GM18861 (cell line): ENCODE results near the gene NEURL3.
"Not testable (repeated sequence)": the region's sequence is repeated elsewhere in the genome, so short reads cannot be mapped to it uniquely, and the experiment has no call there.

Experiments used
- ATAC-seq: cut with Tn5 transposase; IDR thresholded peaks from one replicate; pipeline ENCODE4 v1.9.1; 2021; ENCODE audit not compliant: unreplicated experiment

Gene NEURL3

DNA sequence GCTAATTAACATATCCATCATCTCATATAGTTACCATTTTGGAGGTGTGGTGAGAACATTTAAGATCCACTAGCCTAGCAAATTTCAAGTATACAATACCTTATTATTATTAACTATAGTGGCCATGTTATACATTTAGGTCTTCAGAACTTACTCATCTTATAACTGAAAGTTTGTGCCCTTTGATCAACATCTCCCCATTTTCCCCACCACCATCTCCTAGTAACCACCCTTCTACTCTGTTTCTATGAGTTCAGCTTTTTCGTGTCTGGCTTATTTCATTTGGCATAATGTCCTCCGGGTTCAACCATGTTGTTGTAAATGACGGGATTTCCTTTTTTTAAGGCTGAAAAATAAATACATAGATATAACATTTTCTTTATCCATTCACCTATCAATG lies 15.9 kb downstream of the NEURL3 start:
- ATAC-seq, result no peak

- ATAC-seq, result no peak
Observed at GRCh38 chr2:96486696-96487095, 18.5 kb downstream of the NEURL3 start.

GRCh38 chr2:96485751-96486651 lies 19.2 kb downstream of the NEURL3 start:
- ATAC-seq, result peak; percentile 77

- ATAC-seq, result no peak
Observed at GRCh38 chr2:96485350-96485749, 19.8 kb downstream of the NEURL3 start.

DNA sequence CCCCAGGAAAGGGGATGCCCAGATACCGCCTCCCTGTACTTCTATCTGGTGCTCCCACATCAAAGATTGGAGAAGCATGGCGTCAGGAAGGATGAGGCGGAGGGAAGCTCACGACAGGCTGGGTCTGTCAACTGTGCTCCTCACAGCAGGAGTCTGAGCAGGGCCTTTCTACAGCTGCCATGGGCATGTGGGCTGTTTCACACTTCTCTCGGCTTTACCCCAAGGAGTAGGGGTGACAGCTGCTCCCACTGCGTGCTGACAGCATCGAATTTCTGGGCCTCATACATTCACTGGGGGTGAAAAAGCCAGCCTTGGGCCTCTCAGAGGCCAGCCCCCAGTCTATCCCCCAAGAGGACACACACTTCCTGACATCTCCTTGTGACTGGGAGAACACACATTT lies 21.1 kb downstream of the NEURL3 start:
- ATAC-seq, result no peak

- no peak for ATAC-seq
Observed at GRCh38 chr2:96477458-96477857, 27.7 kb downstream of the NEURL3 start.

GRCh38 chr2:96471772-96472171 lies 33.4 kb downstream of the NEURL3 start:
- ATAC-seq, result no peak

- peak; percentile 43 for ATAC-seq
Observed at GRCh38 chr2:96470636-96471035, 34.5 kb downstream of the NEURL3 start.

DNA sequence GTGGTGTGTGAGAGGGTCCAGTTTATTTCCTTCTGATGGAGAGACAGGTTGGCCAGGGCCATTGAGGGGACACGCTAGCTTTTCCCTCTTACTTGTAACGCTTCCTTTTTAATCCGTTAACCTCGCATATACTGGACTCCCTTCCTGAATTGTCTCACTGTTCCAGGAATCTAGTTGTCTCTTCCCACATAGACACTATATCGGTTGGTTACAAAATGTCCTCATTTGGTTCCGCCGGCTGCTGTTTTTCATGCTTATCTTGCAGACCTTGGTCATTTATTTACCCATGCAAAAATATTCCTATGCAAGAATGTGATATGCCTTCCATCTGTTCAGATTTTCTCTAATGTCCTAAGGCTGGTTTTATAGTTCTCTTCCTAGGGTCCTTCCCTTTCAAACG lies 35.0 kb downstream of the NEURL3 start:
- no peak for ATAC-seq

GRCh38 chr2:96468904-96469303 lies 36.3 kb downstream of the NEURL3 start:
- no peak for ATAC-seq

DNA sequence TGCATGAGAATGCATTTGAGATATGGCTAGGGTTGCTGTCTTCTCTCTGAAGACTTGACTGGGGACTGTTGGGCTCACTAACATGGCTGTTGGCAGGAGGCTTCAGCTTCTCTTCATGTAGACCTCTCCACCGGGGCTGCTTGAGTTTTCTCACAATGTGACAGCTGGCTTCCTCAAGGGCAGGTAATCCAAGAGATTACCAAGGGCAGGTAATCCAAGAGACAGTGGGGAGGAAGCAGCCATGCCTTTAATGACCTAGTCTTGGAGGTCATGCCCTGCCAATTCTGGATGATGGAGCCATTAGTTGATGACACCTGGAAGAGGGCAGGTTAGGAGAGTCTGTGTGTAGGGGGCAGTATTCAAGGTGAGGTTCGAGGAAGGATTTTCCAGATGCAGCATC lies 40.5 kb downstream of the NEURL3 start:
- ATAC-seq, result no peak

DNA sequence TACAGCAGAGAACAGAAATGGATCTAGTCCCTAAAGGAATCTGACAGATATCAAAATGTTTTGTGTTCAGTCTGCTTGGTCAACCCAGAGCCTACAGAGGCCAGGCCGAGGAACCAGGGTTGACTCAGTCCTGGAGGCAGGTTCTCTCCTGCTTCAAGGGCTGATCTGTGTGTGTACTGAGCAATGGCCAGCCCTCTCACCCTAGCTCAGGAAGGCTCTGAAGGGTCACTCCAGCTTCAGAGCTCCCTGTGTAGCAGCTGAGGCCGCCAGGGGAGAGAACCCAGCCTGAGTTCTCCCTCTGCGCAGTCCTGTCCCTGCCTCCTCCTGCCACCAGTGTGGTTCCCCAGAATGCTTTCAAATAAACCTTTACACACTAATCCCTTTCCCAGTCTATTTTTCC lies 41.1 kb downstream of the NEURL3 start:
- no peak for ATAC-seq

DNA sequence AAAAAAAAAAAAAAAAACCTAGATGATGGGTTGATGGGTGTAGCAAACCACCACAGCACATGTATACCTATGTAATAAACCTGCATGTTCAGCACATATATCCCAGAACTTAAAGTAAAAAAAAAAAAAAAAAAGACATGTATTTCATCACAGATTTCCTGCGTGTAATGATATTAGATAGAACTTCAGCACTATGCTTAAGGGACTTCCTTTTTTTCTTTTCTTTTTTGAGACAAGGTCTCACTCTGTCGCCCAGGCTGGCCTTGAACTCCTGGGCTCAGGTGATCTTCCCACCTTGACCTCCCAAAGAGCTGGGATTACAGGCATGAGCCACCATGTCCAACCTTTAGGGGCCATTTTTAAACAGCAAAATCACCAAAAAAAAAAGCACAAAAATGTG lies 42.0 kb downstream of the NEURL3 start:
- ATAC-seq, result no peak

DNA sequence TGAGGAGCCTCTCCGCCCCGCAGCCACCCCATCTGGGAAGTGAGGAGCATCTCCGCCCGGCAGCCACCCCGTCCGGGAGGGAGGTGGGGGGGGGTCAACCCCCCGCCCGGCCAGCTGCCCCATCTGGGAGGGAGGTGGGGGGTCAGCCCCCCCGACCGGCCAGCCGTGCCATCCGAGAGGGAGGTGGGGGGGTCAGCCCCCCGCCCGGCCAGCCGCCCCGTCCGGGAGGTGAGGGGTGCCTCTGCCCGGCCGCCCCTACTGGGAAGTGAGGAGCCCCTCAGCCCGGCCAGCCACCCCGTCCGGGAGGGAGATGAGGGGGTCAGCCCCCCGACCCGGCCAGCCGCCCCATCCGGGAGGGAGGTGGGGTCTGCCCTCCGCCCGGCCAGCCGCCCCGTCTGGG lies 43.5 kb downstream of the NEURL3 start:
- not testable (repeated sequence) for ATAC-seq

- ATAC-seq, result no peak
Observed at GRCh38 chr2:96452053-96452452, 53.1 kb downstream of the NEURL3 start.

DNA sequence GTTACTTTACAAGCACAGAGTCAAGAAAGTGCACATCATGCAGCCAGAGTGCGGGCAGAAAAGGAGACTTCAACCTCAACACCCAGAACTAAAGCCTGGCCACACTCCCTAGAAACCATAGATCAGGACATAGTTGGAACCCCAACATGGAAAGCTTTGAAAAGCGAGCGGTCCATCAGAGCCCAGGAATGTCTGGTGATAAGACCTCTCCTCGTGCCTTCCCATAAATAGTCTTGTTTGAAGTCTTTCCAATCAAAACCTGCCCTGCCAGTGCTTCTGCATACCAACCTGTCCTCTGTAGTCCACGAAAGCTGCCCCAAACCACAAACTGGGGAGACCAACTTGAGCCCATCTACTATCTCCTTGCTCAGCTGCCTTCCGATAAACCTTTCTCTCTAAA lies 55.5 kb downstream of the NEURL3 start:
- ATAC-seq, result no peak

GRCh38 chr2:96449174-96449573 lies 56.0 kb downstream of the NEURL3 start:
- ATAC-seq, result no peak

DNA sequence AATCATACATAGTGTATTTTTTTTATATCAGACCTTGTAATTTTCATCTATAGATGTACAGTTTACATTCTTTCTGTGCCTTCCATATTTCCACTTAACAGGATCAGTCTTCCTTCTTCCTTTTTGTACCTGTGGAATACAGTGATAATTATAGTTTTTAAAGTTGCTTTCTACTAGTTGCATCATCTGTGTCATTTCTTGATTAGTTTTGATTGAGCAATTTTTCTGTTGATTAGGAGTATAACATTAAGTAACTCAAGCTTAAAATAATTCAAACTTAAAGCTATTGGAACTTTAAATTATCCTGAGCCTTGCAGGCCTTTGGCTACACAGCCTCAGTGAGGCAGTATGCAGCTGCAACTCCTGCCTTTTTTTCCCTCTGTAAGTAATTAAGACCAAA lies 57.4 kb downstream of the NEURL3 start:
- ATAC-seq, result no peak
